Fibroblast of pulmonary artery (primary cell): ENCODE results near the gene CAMK2D.

ENCODE experiments used
- DNase-seq: peaks from one replicate; pipeline ENCODE4 v3.0.0-alpha.2; 2010; ENCODE audit warnings: low read depth
- H3K4me3 ChIP-seq: replicated peaks from 2 replicates; pipeline ENCODE4 v1.5.1; 2011; ENCODE audit warnings: low read depth, mild to moderate bottlenecking, control low read depth, low read length, moderate library complexity
- TF ChIP-seq, protein P1 (sequence below): IDR thresholded peaks from 2 replicates; pipeline ENCODE4 v1.5.1; 2011; ENCODE audit warnings: mild to moderate bottlenecking, control low read depth, low read length, inconsistent platforms; ENCODE audit errors: missing control alignments

The CAMK2D gene

DNA sequence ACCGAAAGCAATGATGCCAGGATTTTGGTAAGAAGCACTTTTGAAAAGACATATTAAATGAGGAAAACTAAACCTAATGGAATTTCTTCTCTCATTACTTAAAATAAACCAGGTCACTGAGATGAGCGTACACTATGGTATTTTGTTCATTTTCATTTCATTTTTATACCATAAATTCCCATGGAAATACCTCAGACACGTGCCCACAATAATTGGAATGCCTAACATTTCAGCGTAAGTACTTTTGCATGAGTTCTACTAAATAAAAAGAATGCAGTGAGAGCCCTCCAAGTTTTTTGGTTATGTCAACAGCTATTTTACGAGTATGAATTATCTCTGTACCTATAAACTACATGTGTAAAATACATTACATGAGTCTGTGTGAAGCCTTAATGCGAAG is 3.2 kb downstream of the CAMK2D start:
- TF ChIP-seq, protein P1, sequence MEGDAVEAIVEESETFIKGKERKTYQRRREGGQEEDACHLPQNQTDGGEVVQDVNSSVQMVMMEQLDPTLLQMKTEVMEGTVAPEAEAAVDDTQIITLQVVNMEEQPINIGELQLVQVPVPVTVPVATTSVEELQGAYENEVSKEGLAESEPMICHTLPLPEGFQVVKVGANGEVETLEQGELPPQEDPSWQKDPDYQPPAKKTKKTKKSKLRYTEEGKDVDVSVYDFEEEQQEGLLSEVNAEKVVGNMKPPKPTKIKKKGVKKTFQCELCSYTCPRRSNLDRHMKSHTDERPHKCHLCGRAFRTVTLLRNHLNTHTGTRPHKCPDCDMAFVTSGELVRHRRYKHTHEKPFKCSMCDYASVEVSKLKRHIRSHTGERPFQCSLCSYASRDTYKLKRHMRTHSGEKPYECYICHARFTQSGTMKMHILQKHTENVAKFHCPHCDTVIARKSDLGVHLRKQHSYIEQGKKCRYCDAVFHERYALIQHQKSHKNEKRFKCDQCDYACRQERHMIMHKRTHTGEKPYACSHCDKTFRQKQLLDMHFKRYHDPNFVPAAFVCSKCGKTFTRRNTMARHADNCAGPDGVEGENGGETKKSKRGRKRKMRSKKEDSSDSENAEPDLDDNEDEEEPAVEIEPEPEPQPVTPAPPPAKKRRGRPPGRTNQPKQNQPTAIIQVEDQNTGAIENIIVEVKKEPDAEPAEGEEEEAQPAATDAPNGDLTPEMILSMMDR, result no peak
- peak overlapping the region; percentile 85 for H3K4me3 ChIP-seq
- peak; percentile 56 for DNase-seq

DNA sequence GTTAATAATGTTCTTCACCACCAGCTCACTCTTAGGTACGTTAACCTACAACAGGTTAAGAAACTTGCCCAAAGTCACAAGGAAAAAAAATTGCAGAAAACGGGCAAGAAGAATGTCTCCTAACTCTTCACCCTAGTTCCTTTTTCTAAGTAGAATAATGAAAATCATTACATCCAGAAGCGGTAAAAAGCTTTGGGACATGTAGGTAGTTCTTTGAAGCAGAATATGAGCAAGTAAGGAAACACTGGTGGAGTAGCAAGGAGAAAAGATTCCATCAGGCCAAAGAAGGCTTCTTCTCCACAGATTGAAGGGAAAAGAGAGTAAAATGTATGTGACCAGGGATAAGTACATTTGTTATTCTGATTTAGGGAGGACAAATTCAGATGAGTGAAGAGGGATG is 4.1 kb downstream of the CAMK2D start:
- peak overlapping the region; percentile 85 for H3K4me3 ChIP-seq
- TF ChIP-seq, protein P1, result no peak
- DNase-seq, result no peak

DNA sequence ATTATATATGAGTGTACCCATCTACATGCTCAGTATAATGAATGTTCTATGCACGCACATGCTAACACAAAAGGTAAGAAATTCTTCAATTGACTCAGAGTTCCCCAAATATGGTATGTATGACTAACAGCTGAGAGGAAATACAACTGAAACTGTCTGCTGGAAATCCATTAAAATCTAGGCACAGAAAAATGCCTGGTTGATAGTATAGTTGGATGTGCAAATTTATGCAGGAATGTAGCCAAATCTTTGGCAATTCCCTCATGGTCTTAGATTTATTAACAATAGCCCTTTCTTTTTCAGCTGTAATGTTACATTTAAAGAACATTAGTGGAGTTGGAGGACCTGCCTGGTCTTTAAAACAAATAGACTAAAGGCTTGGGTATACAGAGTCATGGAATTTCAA is 5.5 kb downstream of the CAMK2D start:
- TF ChIP-seq, protein P1, result no peak
- no peak overlapping the region for H3K4me3 ChIP-seq
- DNase-seq, result peak; percentile 89

DNA sequence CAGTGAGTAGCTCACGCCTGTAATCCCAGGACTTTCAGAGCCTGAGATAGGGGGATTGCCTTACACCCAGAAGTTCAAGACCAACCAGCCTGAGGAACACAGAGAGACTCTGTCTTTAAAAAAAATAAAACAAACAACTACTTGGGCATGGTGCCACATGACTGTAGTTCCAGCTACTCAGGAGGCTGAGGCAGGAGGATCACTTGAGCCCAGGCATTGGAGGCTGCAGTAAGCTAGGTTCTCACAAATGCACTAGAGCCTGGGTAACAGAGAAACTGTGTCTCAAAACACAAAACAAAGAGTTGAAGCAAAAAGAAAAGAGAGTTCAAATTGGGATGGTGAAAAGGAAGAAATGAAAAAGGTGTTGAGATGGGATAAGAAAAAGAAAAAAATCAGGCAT is 10.8 kb downstream of the CAMK2D start:
- TF ChIP-seq, protein P1, result no peak
- DNase-seq, result no peak
- H3K4me3 ChIP-seq, result no peak overlapping the region

- TF ChIP-seq, protein P1, result no peak
- DNase-seq, result no peak
- no peak overlapping the region for H3K4me3 ChIP-seq
These were observed 11.2 kb downstream of the CAMK2D start for GRCh38 chr4:113750296-113750695.

DNA sequence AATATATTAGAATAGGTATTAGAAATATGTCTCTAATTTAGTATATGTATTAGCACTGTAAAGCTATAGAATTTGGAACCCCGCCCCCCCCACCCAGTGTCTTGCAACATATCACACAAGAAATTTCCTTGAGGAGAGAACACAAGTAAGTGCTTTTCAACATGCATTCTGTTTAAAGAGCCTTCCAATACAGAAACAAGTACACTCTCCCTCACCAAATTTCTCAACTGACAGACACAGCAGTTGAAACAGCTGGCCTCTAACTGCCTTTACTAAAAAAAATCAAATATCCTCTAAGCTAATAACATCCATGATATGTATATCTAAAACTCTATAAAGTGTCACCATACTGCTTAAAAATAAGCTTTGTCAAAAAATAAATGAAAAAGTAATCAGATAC is 12.4 kb downstream of the CAMK2D start:
- H3K4me3 ChIP-seq, result no peak overlapping the region
- DNase-seq, result no peak
- TF ChIP-seq, protein P1, result no peak

DNA sequence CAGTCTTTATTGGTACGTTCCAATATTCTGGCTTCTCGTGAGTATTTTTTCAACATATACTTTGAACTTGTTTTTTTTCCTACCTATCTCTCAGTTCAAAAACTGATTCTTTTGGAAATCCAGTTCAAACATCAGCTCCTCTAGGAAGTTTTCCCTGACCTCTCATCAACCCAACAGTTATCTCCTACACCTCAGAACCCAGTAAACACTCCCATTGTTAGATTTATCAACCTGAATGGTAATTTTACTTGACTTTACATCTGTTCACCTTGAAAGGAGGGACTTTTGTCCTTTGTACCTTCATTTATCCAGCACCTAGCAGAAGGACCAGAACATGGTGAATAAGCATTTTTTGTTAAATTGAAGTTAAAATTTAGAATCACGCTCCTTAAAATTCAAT is 13.6 kb downstream of the CAMK2D start:
- DNase-seq, result no peak
- TF ChIP-seq, protein P1, result no peak
- H3K4me3 ChIP-seq, result no peak overlapping the region
